Muscle layer of duodenum (tissue), 2 donors: ENCODE data around the gene DENR.
"Not testable (repeated sequence)": the region's sequence is repeated elsewhere in the genome, so short reads cannot be mapped to it uniquely, and the experiment has no call there.

Source experiments
- H3K27ac ChIP-seq: one replicate; pipeline ENCODE4 v1.7.0; 2013; ENCODE audit warnings: mild to moderate bottlenecking, low read length
- H3K27me3 ChIP-seq: one replicate; pipeline ENCODE4 v1.7.0; 2013; ENCODE audit warnings: low read depth, mild to moderate bottlenecking, control low read depth, low read length
- H3K36me3 ChIP-seq, 2 donors: one replicate each; pipeline ENCODE4 v1.7.0; 2013; ENCODE audit warnings: low read length in 2 of 2, control low read depth in 1 of 2, mild to moderate bottlenecking in 1 of 2; ENCODE audit not compliant: insufficient read depth in 2 of 2, control insufficient read depth in 1 of 2
- H3K4me1 ChIP-seq, 2 donors: one replicate each; pipeline ENCODE4 v1.7.0; 2013; ENCODE audit warnings: low read length in 2 of 2, mild to moderate bottlenecking in 2 of 2, control low read depth in 1 of 2, moderate library complexity in 1 of 2; ENCODE audit not compliant: insufficient read depth in 2 of 2, control insufficient read depth in 1 of 2
- H3K4me3 ChIP-seq, 2 donors: one replicate each; pipeline ENCODE4 v1.7.0; 2013; ENCODE audit warnings: low read length in 2 of 2, low read depth in 1 of 2, mild to moderate bottlenecking in 1 of 2
- H3K9me3 ChIP-seq, 2 donors: one replicate each; pipeline ENCODE4 v1.7.0; 2013; ENCODE audit warnings: low read length in 2 of 2, control low read depth in 1 of 2, mild to moderate bottlenecking in 1 of 2; ENCODE audit not compliant: control insufficient read depth in 1 of 2
- donor health status: healthy.

The DENR gene, protein sequence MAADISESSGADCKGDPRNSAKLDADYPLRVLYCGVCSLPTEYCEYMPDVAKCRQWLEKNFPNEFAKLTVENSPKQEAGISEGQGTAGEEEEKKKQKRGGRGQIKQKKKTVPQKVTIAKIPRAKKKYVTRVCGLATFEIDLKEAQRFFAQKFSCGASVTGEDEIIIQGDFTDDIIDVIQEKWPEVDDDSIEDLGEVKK

DNA sequence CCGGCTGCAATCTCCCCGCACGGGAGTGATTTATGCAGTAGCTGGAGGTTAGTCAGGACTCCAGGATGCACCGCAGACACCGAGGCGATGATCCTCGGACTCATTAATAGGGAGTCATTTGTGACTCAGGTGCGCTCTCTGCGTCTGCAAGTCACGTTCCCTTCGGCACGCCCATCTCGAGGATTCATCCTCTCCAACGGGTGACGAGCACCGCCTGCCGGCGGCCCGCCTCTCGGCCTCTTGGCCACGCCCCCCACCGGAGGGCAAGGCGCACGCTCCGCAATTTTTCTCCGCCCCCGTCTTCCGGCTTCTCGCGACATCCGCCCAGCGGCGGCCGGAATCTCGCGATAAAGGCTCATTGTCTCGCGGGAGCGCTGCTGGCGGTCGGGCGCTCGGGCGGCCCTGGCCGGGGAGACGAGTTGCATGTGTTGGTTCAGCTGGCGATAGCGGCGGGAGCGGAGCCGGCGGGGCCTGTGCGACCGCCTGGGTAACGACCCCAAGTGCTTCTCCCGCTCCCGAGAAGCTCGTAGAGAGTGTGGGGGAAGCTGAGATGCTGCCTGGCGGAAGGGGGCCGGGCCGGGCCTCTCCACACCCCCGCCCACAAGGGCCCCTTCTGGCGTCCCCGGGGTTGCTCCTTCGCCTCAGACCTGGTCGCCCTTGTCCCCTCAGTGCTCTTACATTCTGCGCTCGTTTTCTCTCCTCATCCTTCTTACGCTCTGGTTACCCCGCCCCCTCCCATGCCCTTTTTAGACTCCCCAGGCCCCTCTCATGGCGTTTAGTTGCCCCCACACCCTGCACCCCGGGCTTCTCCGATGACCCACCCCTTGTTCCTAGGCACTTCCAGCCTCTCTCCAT is at the start of gene DENR:
Gene DENR (plus strand): TSS at position 361 of the 855 bp plus-strand sequence. CDS start 878 bp downstream, outside the sequence.
- Histone ChIP-seq H3K27ac (peak within 1 kb of the TSS; percentile 88), H3K4me1 (peaks cover 8 to 11% of the 10 kb centered on the region in 2 donors), H3K36me3 (peaks cover 19% of the 10 kb centered on the region in 2 donors), H3K4me3 (peak within 1 kb of the TSS; percentile 85 to 92), H3K9me3 (no peaks in the 10 kb centered on the region), H3K27me3 (no peaks in the 10 kb centered on the region)

DNA sequence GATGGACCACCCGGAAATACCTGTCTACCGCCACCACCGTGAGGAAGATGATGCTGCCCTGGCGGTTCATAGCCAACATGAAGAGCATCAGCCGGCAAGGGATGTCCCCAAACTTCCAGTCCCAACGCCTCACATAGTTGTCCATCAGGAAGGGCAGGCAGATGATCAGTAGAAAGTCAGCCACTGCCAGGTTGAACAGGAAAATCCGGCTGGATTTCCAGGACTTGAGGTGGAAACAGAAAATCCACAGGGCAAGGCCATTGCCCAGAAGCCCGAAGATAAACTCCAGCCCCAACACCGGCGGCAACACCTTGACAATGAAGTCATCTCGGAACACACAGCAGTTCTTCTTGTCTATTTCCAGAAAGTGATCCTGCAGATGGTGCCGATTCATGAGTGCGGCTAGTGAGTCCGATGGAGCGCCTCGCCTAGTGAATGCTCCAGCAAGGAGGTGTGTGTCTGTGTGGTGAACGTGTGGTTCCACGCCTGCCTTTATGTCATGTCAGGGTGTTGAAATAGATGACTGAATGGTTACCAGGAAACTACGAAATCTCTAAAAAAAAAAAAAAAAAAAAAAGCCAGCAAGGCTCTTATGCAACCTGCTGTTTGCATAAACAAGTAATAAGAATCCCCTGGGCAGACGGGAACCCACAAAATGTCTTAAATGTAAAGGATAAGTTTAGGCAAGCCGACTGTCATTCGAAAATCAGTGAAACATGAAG is 49.6 kb upstream of the DENR start, which contains the start of gene HCAR2:
Gene HCAR2 (minus strand): TSS at position 468 of the 722 bp plus-strand sequence. CDS start 74 bp downstream, at position 394.
- not testable (repeated sequence) for H3K36me3 ChIP-seq, H3K27ac ChIP-seq, H3K4me3 ChIP-seq, H3K4me1 ChIP-seq, H3K27me3 ChIP-seq, H3K9me3 ChIP-seq

DNA sequence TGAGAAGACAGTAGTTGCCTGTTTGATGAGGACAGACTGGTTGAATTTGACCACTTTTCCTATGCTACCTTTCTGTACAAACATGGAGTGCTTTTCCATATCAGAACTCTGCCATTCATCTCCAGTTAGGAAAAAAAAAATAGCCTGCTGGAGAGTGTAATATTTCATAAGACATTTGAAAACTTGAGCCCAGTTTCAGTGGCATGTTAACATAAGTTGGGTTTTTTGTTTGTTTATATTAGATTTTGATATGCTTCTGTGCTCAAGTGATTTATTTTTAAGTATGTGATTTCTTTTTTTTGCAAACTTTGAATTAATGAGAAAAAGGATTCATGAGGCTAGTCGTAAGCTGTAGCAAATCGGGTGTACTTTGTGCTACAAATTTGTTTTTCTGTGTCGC is 48.8 kb upstream of the DENR start:
- H3K27ac ChIP-seq, H3K9me3 ChIP-seq: not testable (repeated sequence)

DNA sequence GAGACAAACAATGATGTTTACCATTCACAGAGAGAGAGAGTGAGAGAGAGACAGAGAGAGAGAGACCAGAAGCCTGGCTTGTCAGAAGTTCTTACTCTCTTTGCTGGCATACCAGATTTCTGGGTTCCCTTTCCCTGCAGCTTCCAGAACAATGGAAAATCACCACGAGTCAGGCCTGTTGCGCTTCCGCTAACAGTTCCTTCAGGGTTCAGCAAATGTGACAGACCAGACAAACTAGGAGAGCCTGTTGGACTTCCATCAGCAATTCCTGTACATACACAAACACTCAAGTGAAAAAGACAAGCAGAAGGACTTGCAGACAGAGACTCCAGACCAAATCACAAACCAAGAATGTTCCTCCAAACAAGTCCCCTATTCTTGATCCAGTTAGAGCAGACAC is 43.3 kb upstream of the DENR start:
- H3K27me3 ChIP-seq, H3K36me3 ChIP-seq, H3K9me3 ChIP-seq, H3K4me3 ChIP-seq, H3K27ac ChIP-seq, H3K4me1 ChIP-seq: not testable (repeated sequence)

More for the DNA sequence above, 48.8 kb upstream of the DENR start:
- not testable (repeated sequence) for H3K4me3 ChIP-seq, H3K4me1 ChIP-seq, H3K27me3 ChIP-seq, H3K36me3 ChIP-seq

DNA sequence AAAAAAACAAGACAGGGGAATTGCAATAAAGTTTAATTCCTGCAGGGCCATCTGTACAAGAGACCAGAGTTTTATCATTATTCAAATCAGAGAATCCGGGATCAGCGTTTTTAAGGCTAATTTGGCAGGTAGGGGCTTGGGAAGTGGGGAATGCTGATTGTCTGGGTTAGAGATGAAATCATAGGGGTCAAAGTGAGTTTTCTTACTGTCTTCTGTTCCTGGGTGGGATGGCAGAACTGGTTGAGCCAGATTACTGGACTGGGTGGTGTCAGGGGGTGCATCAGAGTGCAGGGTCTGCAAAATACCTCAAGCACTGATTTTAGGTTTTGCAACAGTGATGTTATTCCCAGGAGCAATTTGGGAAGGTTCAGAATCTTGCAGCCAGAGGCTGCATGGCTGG is 42.3 kb upstream of the DENR start:
- H3K27me3 ChIP-seq, H3K36me3 ChIP-seq, H3K27ac ChIP-seq, H3K4me1 ChIP-seq, H3K4me3 ChIP-seq, H3K9me3 ChIP-seq: not testable (repeated sequence)

DNA sequence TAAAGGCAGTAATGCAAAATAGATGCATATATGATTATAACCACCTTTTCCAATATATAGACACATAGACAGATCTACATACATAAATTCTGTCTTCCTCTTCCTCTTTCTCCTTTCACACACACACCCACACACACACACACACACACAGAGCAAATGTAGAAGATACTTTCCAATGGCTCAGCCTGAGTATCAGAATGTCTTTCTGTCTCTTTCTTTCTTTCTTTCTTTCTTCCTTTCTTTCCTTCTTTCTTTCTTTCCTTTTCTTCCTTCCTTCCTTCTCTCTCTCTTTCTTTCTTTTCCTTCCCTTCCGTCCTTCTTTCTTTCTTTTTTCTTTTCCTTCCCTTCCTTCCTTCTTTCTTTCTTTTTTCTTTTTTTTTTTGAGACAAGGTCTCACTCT is 41.4 kb upstream of the DENR start:
- H3K9me3 ChIP-seq, H3K27me3 ChIP-seq, H3K27ac ChIP-seq, H3K4me1 ChIP-seq, H3K36me3 ChIP-seq, H3K4me3 ChIP-seq: not testable (repeated sequence)

DNA sequence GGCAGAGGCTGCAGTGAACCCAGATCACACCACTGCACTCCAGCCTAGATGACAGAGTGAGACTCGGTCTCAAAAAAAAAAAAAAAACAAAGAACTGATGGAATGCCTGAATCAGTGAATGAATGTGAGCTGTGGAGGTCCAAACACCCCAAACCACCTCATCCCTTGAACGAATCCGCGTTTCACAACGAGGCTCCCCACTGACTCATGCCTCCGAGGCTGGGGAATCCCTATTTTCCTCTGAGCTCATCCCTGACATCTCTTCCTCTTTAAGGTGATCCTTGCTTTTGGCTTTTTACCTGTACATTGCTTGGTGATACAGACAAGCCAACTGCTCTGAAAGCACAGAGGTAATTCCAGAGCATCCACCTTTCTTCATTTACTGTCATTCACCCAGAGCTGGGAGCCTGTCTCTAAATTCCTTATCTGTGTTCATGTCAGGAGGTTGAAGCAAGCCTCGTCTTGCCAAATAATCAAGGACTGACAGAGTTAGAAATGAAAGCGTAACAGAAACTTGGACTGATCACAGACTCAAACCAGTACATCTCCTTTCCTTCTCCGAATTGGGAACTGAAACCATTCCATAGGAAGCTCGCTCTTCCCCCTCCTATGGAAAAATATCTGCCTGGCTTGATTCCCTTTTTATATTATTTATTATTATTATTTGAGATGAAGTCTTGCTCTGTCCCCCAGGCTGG is 39.0 kb upstream of the DENR start:
- not testable (repeated sequence) for H3K4me1 ChIP-seq, H3K27me3 ChIP-seq, H3K4me3 ChIP-seq, H3K27ac ChIP-seq, H3K36me3 ChIP-seq, H3K9me3 ChIP-seq

DNA sequence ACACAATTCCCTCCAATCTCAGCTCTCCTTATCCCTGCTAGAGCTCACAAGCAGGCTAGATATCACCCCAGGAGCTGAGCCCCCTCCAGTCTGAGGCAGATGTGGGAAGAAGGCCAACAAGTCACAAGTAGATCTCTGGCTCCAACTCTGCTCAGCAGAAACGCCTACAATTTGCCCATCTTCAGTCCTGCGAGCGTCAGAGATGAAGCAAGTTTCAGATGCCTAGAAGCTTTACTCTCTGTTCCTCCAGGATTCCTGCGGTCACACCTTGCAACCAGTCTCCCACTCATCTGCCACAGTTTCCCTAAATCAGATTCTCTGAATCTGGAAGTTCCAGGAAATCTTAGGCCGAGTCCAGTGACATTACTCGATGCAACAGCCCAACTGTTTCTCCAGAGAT is 37.4 kb upstream of the DENR start:
- H3K27me3 ChIP-seq, H3K27ac ChIP-seq, H3K36me3 ChIP-seq, H3K4me1 ChIP-seq, H3K4me3 ChIP-seq, H3K9me3 ChIP-seq: not testable (repeated sequence)

DNA sequence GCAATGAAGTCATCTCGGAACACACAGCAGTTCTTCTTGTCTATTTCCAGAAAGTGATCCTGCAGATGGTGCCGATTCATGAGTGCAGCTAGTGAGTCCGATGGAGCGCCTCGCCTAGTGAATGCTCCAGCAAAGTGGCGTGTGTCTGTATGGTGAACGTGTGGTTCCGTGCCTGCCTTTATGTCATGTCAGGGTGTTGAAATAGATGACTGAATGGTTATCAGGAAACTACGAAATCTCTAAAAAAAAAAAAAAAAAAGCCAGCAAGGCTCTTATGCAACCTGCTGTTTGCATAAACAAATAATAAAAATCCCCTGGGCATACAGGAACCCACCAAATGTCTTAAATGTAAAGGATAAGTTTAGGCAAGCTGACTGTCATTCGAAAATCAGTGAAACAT is 36.0 kb upstream of the DENR start, which contains the start of gene HCAR3:
Gene HCAR3 (minus strand): TSS at position 154 of the 400 bp plus-strand sequence. CDS start 74 bp downstream, at position 80.
- H3K4me3 ChIP-seq, H3K27ac ChIP-seq: not testable (repeated sequence)

DNA sequence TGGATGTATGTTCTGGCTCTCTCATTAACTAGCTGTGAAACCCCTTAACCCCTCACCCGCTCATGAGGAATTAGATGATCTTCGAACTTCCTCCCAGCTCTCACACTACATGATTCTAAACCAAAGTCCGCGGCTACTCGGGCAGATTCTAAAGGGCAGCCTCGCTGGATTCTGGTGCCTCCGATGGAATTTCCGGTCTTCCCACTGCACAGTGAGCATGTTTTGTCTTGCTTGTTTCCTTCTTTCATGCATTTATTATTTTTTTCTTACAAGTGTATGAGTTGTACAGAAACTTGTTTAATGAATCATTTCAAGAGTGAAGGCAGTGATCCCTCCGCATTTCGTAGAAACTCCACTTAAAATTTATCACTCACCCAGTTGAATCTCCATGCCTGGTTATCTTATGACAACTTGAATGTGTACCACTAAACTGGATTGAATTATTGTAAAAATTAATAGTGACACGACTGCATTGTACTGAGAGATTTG is 31.5 kb upstream of the DENR start:
- Histone ChIP-seq H3K27me3 (no peaks in the 10 kb centered on the region), H3K4me1 (no peaks in the 10 kb centered on the region), H3K9me3 (no peaks in the 10 kb centered on the region), H3K36me3 (no peaks in the 10 kb centered on the region), H3K27ac (no peak overlapping the region), H3K4me3 (no peak overlapping the region)

More for the DNA sequence above, 36.0 kb upstream of the DENR start, which contains the start of gene HCAR3:
- H3K9me3 ChIP-seq, H3K36me3 ChIP-seq, H3K27me3 ChIP-seq, H3K4me1 ChIP-seq: not testable (repeated sequence)

DNA sequence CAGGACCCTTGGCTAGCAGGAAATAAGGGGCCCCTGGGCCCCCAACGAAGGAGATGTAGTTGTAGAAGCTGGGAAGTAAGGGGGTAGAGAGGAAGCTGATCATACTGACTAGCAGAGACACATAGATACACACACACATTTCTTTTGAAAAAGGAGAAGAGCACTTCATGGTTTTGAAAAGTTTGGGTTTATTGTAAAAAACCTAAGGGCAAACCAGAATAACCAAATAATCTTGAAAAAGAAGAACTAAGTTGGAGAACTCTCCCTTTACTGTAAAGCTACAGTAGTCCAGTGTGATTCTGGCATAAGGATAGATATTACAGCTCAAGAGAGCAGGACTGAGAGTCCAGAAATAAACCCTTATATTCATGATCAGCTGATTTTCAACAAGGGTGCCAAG is 30.2 kb upstream of the DENR start:
- Histone ChIP-seq H3K4me1 (no peaks in the 10 kb centered on the region), H3K27me3 (no peaks in the 10 kb centered on the region), H3K36me3 (no peaks in the 10 kb centered on the region), H3K27ac (no peak overlapping the region), H3K9me3 (no peaks in the 10 kb centered on the region), H3K4me3 (no peak overlapping the region)
